Skin of body (tissue), 3 donors: ENCODE results near the gene ABHD16A. TPM values are rescaled to one million over a fixed set of nuclear protein-coding genes. Genes with fewer than 3 reads are reported as not detected.

Experiments used
- DNase-seq: peaks from one replicate; lab custom pipeline; 2025; lab: John Stamatoyannopoulos, UW
- small RNA-seq: library from RNA; depleted of rRNA; stranded (forward); fragments of <200 nt; gene quantifications from one replicate; pipeline ENCODE3, GENCODE V24; 2014; ENCODE audit warnings: low replicate concordance
- total RNA-seq: library from RNA; depleted of rRNA; stranded (reverse); fragments of >200 nt; gene quantifications from one replicate; pipeline ENCODE4 v1.2.3, GENCODE V29; 2014

Gene ABHD16A
- total RNA-seq, 1 donor from 2014 or later, result 36.0 TPM

DNA sequence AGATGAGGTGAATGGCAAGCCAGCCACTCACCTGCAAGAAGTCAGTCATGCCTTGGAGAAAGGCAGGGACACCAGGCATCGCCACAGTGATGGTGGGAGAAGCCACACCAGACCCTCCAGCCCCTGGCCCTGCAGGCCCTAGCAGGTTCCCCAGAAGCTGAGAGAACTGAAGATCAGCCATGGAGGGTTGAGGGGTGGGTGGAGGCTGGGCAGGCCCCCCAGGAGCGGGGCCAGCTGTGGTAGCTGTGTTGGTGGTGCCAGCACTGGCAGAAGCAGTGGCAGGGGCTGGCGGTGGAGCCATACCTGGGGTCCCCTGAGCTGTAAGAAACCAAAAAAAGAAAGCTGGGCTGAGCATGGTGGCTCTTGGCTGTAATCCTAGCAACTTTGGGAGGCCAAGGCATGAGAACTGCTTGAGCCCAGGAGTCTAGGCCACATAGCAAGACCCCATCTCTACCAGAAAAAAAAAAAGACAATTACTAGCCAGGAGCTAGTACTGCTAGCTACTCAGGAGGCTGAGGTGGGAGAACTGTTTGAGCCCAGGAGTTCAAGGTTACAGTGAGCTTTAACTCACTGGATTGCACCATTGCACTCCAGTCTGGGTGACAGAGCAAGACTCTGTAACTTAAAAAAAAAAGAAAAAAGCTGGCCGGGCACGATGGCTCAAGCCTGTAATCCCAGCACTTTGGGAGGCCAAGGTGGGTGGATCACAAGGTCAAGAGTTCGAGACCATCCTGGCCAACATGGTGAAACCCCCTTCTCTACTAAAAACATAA, 60.1 kb downstream of the ABHD16A start:
- no peak for DNase-seq

DNA sequence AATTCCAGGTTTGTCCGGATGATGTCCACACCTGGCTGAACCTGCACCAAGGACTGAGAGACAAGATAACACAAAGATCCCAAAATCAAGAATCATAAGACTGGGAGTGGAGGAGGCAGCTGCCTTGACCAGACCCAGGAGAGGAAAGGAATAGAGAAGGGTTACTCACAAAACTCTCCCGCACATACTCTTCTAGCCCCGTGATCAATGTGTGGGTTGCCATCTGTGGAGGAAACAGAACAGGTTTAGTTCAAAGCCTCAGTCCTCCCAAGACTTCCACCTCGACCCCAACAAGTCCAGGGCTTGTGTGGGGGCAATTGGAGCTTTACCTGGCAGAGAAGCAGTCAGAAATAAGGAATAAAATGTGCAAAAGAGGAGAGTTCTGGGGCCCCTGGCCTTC, 61.8 kb downstream of the ABHD16A start:
- no peak for DNase-seq

DNA sequence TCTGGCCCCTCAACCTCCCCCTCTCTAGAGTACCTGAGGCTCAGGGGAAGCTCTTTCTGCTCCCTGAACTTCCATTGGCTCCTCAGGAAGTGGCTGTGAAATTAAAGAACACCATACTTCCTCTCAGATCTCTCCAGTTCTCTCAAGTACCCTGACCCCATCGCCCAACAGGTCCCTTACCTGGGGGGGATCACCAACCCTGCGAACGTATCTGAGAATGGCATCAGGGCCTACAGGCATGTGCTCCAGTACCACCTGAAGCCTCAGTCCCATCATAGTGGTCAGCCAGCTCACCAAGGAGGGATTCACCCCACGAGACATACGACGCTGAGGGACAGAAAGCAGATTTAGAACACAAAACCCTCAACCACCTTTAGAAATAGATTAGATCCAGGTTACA, 62.5 kb downstream of the ABHD16A start:
- DNase-seq, result no peak

DNA sequence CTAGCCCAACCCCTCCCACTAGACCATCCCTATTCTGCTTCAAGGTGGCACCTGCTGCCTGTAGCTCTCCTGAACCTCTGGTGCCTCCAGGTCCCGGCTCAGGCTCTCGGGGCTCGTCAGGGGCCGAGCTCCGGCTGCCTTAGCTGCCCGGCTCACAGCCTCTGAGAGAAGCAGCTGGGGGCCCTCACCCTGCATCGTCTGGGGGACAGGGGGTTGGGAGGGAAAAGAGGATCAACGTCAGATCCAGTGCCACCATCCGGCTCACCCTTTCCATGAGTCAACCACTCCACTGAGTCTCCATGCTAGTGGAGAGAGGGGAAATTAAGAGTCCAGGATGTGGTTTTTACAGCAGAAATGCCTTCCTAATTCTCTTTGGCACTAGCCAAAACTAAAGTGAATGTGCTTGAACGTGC, 63.7 kb downstream of the ABHD16A start:
- DNase-seq, result no peak

DNA sequence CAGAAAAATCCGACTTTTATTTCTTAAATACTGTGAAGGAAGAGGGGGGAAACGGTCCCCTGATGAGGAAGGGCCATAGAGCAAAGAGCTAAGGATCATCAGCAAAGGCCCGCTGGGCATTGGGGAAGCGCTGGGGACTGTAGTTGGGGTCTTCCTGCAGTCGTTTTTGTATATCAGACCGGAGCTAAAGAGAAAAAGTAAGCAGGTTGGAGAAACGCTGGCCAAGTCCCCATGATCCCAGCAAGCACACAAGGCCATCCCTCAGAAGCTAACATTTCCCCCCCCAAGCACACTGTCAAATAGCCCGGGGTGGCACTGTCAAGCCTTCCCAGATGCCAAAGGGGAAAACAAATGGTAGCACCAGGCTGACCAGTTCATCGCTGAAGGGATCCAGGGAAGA, 64.1 kb downstream of the ABHD16A start:
- DNase-seq, result no peak

Small RNA genes within 50 kb of the gene (small RNA-seq; reads per million reads assigned to genes)
- not detected for gene LY6G6D
- gene MIR4646, result not detected
- gene RF00019, result not detected

Other genes with a start within 250 kb of the ABHD16A start
- gene MICB, start 205.2 kb downstream of the ABHD16A start, total RNA-seq, result 1.2 TPM
- gene MCCD1, start 174.4 kb downstream of the ABHD16A start, total RNA-seq, result not detected
- 267 TPM for gene DDX39B, start 161.3 kb downstream of the ABHD16A start, total RNA-seq
- gene ATP6V1G2, start 156.7 kb downstream of the ABHD16A start, total RNA-seq, result 1.4 TPM
- gene NFKBIL1, start 155.7 kb downstream of the ABHD16A start, total RNA-seq, result 12.1 TPM
- not detected for gene LTA, start 131.0 kb downstream of the ABHD16A start, total RNA-seq
- 1.9 TPM for gene TNF, start 127.8 kb downstream of the ABHD16A start, total RNA-seq
- gene LTB, start 120.9 kb downstream of the ABHD16A start, total RNA-seq, result 1.6 TPM
- gene LST1, start 117.0 kb downstream of the ABHD16A start, total RNA-seq, result 7.6 TPM
- gene NCR3, start 110.3 kb downstream of the ABHD16A start, total RNA-seq, result not detected
- 23.8 TPM for gene AIF1, start 88.1 kb downstream of the ABHD16A start, total RNA-seq
- gene PRRC2A, start 82.6 kb downstream of the ABHD16A start, total RNA-seq, result 49.6 TPM
- 101 TPM for gene BAG6, start 50.7 kb downstream of the ABHD16A start, total RNA-seq
- 1.2 TPM for gene APOM, start 47.4 kb downstream of the ABHD16A start, total RNA-seq
- gene C6orf47, start 42.5 kb downstream of the ABHD16A start, total RNA-seq, result 14.1 TPM
- gene GPANK1, start 38.3 kb downstream of the ABHD16A start, total RNA-seq, result 8.2 TPM
- gene CSNK2B, start 37.2 kb downstream of the ABHD16A start, total RNA-seq, result 75.8 TPM
- 4.0 TPM for gene LY6G5B, start 33.3 kb downstream of the ABHD16A start, total RNA-seq
- not detected for gene LY6G5C, start 22.3 kb downstream of the ABHD16A start, total RNA-seq
- gene LY6G6F, start 3.5 kb upstream of the ABHD16A start, total RNA-seq, result not detected
- 10.3 TPM for gene LY6G6D, start 12.0 kb upstream of the ABHD16A start, total RNA-seq
- 20.4 TPM for gene LY6G6C, start 18.4 kb upstream of the ABHD16A start, total RNA-seq
- gene MPIG6B, start 20.0 kb upstream of the ABHD16A start, total RNA-seq, result 0.59 TPM
- gene DDAH2, start 26.0 kb upstream of the ABHD16A start, total RNA-seq, result 62.2 TPM
- gene CLIC1, start 33.2 kb upstream of the ABHD16A start, total RNA-seq, result 185 TPM
- 9.1 TPM for gene MSH5, start 36.7 kb upstream of the ABHD16A start, total RNA-seq
- 3.9 TPM for gene SAPCD1, start 59.3 kb upstream of the ABHD16A start, total RNA-seq
- gene VWA7, start 74.0 kb upstream of the ABHD16A start, total RNA-seq, result 0.99 TPM
- gene VARS1, start 92.4 kb upstream of the ABHD16A start, total RNA-seq, result 29.1 TPM
- 21.0 TPM for gene LSM2, start 103.6 kb upstream of the ABHD16A start, total RNA-seq
- gene HSPA1L, start 112.0 kb upstream of the ABHD16A start, total RNA-seq, result 1.8 TPM
- 213 TPM for gene HSPA1A, start 112.2 kb upstream of the ABHD16A start, total RNA-seq
- gene HSPA1B, start 124.4 kb upstream of the ABHD16A start, total RNA-seq, result 286 TPM
- 19.0 TPM for gene NEU1, start 159.5 kb upstream of the ABHD16A start, total RNA-seq
- 0.10 TPM for gene SLC44A4, start 175.7 kb upstream of the ABHD16A start, total RNA-seq
- gene EHMT2, start 194.4 kb upstream of the ABHD16A start, total RNA-seq, result 25.6 TPM
- gene ZBTB12, start 198.8 kb upstream of the ABHD16A start, total RNA-seq, result 3.9 TPM
- 4.9 TPM for gene C2, start 224.4 kb upstream of the ABHD16A start, total RNA-seq
- gene CFB, start 242.8 kb upstream of the ABHD16A start, total RNA-seq, result 2.2 TPM